ENCODE data around the gene RAB3IL1. TPM values are rescaled to one million over a fixed set of nuclear protein-coding genes. Genes with fewer than 3 reads are reported as not detected.

Gene RAB3IL1
- total RNA-seq, 2 experiments from 2014 or later, result not detected

GRCh38 chr11:61868571-61869428 lies 48.6 kb downstream of the RAB3IL1 start:
- no peak overlapping the region for H3K27ac Mint-ChIP-seq
- ChIA-PET POLR2A (no interaction called here), CTCF (interaction anchor here (1.2 to 4.6 kb wide), 6 partner anchors 11 to 212 kb away, joined by 3 to 51 read pairs (median 11); no protein-coding TSS in a partner anchor)
- intact Hi-C loops (cut with micrococcal nuclease), result no loop called here
- ATAC-seq (no peak), DNase-seq (no peak)
- H3K4me1 Mint-ChIP-seq (ENCODE audit: low read depth), result peaks cover 2% of the 10 kb centered on the region
- no peaks in the 10 kb centered on the region for H3K9me3 Mint-ChIP-seq
- H3K4me3 Mint-ChIP-seq, result no peak overlapping the region
- H3K27me3 Mint-ChIP-seq, result no peaks in the 10 kb centered on the region
- TF ChIP-seq CTCF (IDR thresholded peaks at IDR 0.05), result no peak
- peaks cover 7% of the 10 kb centered on the region for H3K36me3 Mint-ChIP-seq (ENCODE audit: low read depth)

GRCh38 chr11:61866958-61867343 lies 50.4 kb downstream of the RAB3IL1 start:
- H3K4me1 Mint-ChIP-seq (ENCODE audit: low read depth), result peaks cover 2% of the 10 kb centered on the region
- CTCF ChIA-PET, result interaction anchor here (1.5 to 3.4 kb wide), 5 partner anchors 32 to 241 kb away, joined by 5 to 12 read pairs (median 5); no protein-coding TSS in a partner anchor
- intact Hi-C loops (cut with micrococcal nuclease), result no loop called here
- peaks cover 7% of the 10 kb centered on the region for H3K36me3 Mint-ChIP-seq (ENCODE audit: low read depth)
- H3K27me3 Mint-ChIP-seq, result no peaks in the 10 kb centered on the region
- H3K27ac Mint-ChIP-seq, result no peak overlapping the region
- no peak for TF ChIP-seq CTCF (IDR thresholded peaks at IDR 0.05)
- H3K9me3 Mint-ChIP-seq, result no peaks in the 10 kb centered on the region
- H3K4me3 Mint-ChIP-seq, result no peak overlapping the region
- no peak for ATAC-seq
- POLR2A ChIA-PET, result no interaction called here
- DNase-seq, result no peak

- POLR2A ChIA-PET, result no interaction called here
- ATAC-seq (no peak), DNase-seq (no peak)
- CTCF ChIA-PET, result interaction anchor here (1.5 to 3.4 kb wide), 5 partner anchors 32 to 241 kb away, joined by 5 to 12 read pairs (median 5); no protein-coding TSS in a partner anchor
- no peak overlapping the region for H3K4me3 Mint-ChIP-seq
- H3K36me3 Mint-ChIP-seq (ENCODE audit: low read depth), result peaks cover 7% of the 10 kb centered on the region
- intact Hi-C loops (cut with micrococcal nuclease), result no loop called here
- H3K9me3 Mint-ChIP-seq, result no peaks in the 10 kb centered on the region
- no peak overlapping the region for H3K27ac Mint-ChIP-seq
- no peaks in the 10 kb centered on the region for H3K27me3 Mint-ChIP-seq
- no peak for TF ChIP-seq CTCF (IDR thresholded peaks at IDR 0.05)
- H3K4me1 Mint-ChIP-seq (ENCODE audit: low read depth), result peaks cover 2% of the 10 kb centered on the region
Observed at GRCh38 chr11:61866231-61866957, 51.0 kb downstream of the RAB3IL1 start.

- Mint-ChIP-seq H3K4me1 (ENCODE audit: low read depth) (no peaks in the 10 kb centered on the region), H3K36me3 (ENCODE audit: low read depth) (peaks cover 14% of the 10 kb centered on the region), H3K27me3 (no peaks in the 10 kb centered on the region), H3K4me3 (no peak overlapping the region), H3K9me3 (no peaks in the 10 kb centered on the region), H3K27ac (no peak overlapping the region)
- POLR2A ChIA-PET, result no interaction called here
- CTCF ChIA-PET, result interaction anchor here (1.5 to 3.4 kb wide), 3 partner anchors 33 to 243 kb away, joined by 3 to 12 read pairs (median 8); no protein-coding TSS in a partner anchor
- TF ChIP-seq CTCF (IDR thresholded peaks at IDR 0.05), result no peak
- ATAC-seq, result no peak
- DNase-seq, result no peak
- intact Hi-C loops (cut with micrococcal nuclease), result no loop called here
Observed at GRCh38 chr11:61864814-61865775, 52.3 kb downstream of the RAB3IL1 start.
